GM18909 (cell line): ENCODE results near the gene NLRP11.
"Not testable (repeated sequence)": the region's sequence is repeated elsewhere in the genome, so short reads cannot be mapped to it uniquely, and the experiment has no call there.

Experiments used
- ATAC-seq: cut with Tn5 transposase; IDR thresholded peaks from one replicate; pipeline ENCODE4 v1.9.1; 2021; ENCODE audit warnings: mild to moderate bottlenecking; ENCODE audit not compliant: unreplicated experiment, poor library complexity

The NLRP11 gene

GRCh38 chr19:55795021-55795420 lies 36.8 kb downstream of the NLRP11 start:
- ATAC-seq, result no peak

- no peak for ATAC-seq
Observed at GRCh38 chr19:55781112-55781511, 50.7 kb downstream of the NLRP11 start.

- no peak for ATAC-seq
Observed at GRCh38 chr19:55778331-55778730, 53.5 kb downstream of the NLRP11 start.

GRCh38 chr19:55777528-55777927 lies 54.3 kb downstream of the NLRP11 start:
- ATAC-seq, result no peak

- not testable (repeated sequence) for ATAC-seq
Observed at GRCh38 chr19:55769632-55770031, 62.2 kb downstream of the NLRP11 start.

GRCh38 chr19:55768818-55769217 lies 63.0 kb downstream of the NLRP11 start, which contains the start of gene RFPL4AL1:
Gene RFPL4AL1, plus strand, starts transcription at chr19:55769118. Its CDS starts 2,687 bp downstream, at chr19:55771805.
- ATAC-seq, result not testable (repeated sequence)

- ATAC-seq, result no peak
Observed at GRCh38 chr19:55766466-55766865, 65.3 kb downstream of the NLRP11 start.

- not testable (repeated sequence) for ATAC-seq
Observed at GRCh38 chr19:55758797-55759196, 73.0 kb downstream of the NLRP11 start, which contains the start of gene RFPL4A. Gene RFPL4A, plus strand, starts transcription at chr19:55759097. Its CDS starts 2,704 bp downstream, at chr19:55761801.

GRCh38 chr19:55756808-55757207 lies 75.0 kb downstream of the NLRP11 start:
- not testable (repeated sequence) for ATAC-seq

- ATAC-seq, result no peak
Observed at GRCh38 chr19:55753401-55753800, 78.4 kb downstream of the NLRP11 start.

GRCh38 chr19:55750715-55751114 lies 81.1 kb downstream of the NLRP11 start:
- ATAC-seq, result no peak

- ATAC-seq, result no peak
Observed at GRCh38 chr19:55738302-55738701, 93.5 kb downstream of the NLRP11 start, which contains the start of gene NLRP9. Gene NLRP9, minus strand, starts transcription at chr19:55738402. Its CDS starts 28 bp downstream, at chr19:55738374.
